Endometrium (tissue), 2 donors: ENCODE data around the gene DNAH7.
"Not testable (repeated sequence)": the region's sequence is repeated elsewhere in the genome, so short reads cannot be mapped to it uniquely, and the experiment has no call there.

Experiments
- FAIRE-seq: peaks from 2 replicates; lab custom pipeline; 2012; peaks lifted over from hg19 to GRCh38; lab: Jason Lieb, UNC
- donor health status: control.
- donor health status: control.

The DNAH7 gene

DNA sequence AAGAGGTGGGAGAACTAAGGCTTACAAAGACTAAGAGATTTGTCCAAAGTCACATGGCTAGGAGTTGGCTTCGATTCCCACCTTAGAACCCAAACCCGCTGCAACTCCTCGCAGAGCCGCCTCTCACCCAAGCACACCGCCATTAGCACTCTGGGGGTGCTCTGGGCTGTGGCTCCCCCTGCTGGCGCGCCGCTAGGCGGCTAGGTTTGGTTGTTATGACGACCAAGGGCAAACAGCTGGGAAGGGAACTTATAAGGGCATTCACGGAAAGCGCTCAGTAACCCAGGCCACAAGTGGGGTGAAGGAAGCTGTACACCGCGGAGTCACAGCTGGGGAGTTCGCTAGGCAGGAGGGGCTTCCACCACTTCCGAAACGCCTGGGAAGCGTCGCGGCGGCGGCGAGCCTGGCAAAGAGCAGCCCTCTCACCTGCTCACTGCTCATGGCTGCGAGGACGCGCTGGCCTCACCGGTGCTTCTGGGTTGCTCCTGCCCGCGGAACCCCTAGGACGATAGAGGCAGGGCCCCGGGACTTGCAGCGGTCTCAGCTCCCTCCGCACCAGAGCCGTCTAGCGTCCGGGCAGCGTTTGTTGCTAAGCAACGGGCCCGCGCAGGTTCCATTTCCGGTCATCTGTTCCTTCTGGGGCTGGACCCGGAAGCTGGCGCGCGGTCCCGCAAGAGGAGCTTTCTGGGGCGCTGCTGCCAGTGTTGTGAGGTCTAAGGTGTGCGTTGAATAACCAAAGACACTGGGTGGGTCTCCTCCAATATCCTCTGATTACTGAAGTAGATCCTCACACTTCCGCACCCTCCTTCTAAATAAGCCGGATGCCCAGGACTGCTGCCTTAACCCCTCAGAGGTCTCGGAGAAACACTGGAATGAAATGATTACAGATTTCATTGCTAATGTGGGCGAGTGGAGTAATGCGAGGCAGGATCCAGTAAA, at the start of gene DNAH7:
TSS of gene DNAH7 (minus strand) at position 567 of the 939 bp plus-strand sequence. CDS start at position 441, 126 bp downstream.
- peak; percentile 54 for FAIRE-seq

GRCh38 chr2:196117214-196117705, 48.6 kb upstream of the DNAH7 start:
- no peak for FAIRE-seq

- FAIRE-seq, result peak; percentile 94
These were observed 44.7 kb upstream of the DNAH7 start for GRCh38 chr2:196113061-196113974.

DNA sequence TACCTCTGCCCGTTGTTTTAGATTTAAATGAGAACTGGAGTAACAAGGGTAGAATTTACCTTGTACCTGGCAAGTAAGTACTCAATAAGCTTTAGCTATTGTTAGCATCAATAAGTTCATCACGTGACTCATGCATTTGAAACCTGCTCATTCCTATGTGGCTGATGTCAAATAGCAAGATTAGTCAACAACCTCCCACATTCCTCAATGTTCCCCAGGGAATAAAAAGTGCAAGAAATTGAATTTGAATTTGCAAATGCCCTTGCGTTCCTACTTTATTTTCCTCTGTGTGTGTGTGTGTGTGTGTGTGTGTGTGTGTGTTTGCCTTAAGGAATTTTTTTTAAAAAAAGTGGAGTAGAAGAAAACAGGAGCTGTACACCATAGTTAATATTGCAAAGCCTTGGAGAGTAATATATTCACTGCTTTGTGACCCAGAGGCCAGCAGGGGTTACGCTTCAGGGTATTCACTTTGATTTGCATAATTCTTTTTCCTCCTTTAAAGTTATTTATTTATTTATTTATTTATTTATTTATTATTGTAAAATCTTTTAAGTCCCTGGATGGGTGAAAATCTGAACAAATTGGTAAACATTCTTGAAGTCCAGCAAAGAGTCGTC, 43.9 kb upstream of the DNAH7 start:
- FAIRE-seq, result no peak

DNA sequence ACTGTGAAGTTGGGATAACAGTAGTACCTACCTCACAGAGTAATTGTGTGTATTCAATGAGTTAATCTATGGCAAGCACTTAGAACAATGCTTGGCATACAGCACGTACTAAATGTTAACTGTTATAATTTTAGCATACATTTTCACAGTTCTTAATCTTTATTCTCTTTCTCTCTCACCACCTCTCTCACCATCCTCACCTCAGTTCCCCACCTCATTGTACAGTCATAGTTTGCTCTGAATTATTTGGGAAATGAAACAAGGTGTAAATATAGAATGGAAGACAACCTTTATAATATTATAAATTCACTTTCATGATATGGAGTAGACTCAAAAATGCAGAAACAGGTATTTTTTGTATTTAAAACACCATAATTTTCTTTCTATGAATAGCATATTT, 40.0 kb upstream of the DNAH7 start:
- FAIRE-seq, result no peak

- FAIRE-seq, result no peak
These were observed 37.3 kb upstream of the DNAH7 start for GRCh38 chr2:196105951-196106350.

- FAIRE-seq, result no peak
These were observed 35.4 kb upstream of the DNAH7 start for GRCh38 chr2:196104066-196104465.

DNA sequence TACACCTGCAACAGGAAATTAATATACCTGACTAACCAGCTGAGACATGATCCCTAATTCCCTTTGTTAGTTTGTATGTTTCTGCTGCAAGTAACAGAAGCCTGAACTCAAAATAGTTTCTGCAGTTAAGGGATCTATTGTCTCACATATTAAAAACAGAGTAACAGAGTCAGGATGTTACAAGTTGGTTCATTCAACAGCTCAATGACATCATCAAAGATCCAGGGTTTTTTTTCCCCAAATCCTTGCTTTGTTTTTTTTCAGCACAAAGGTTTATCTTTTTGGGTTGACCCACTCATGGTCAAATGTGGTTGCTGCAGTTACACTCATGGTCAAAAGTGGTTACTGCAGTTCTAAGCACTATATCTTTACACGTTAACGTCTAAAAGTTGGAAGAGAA, 35.0 kb upstream of the DNAH7 start:
- FAIRE-seq, result no peak

DNA sequence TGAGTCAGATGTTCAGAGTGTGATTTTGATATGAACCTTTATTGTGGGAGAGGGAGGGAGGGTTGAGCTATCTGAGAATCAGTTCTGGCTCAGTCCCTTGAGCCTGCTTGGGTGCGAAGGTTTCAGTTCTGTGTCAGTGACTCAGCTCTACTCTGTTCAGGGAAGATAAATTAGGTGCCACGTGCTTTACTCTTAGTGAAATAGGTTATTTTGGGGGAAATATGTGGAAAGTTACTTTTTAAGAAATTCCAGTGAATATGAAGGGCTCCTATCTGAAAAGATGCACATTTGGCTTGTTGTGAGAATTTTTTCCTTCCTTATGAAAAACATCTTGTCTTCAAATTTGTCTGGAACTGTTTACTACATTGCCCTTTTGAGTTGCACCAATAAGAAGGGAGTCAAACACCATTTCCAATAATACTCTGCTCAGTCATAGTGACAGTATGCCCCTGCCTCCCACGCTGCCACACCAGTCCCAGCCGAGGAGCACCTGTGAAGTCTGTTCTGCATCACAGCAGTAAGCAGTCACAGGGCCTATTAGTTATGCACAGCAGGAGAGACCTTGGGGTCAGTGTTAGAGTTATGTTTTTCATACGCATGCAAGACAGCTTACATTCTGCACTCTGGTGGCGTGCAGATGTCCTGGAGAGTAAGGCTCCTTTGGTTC, 32.8 kb upstream of the DNAH7 start:
- no peak for FAIRE-seq

DNA sequence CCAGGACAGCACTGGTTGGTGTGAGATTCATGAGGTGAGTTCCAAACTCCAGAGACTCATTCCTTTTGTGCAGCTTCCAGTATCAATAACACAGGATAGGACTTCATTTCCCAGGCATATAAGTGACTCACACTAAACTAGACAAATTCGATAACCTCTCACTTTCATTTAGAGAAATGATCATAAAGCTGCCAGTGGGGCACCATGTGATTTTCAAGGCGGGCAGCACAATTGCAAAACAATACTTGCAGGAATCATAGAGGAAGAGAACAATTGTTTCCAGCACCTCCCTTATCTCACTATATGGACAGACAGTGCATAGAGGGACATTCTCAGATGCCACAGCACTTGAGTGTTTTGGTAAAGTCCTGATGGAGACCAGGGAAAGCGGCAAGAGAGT, 31.3 kb upstream of the DNAH7 start:
- no peak for FAIRE-seq

DNA sequence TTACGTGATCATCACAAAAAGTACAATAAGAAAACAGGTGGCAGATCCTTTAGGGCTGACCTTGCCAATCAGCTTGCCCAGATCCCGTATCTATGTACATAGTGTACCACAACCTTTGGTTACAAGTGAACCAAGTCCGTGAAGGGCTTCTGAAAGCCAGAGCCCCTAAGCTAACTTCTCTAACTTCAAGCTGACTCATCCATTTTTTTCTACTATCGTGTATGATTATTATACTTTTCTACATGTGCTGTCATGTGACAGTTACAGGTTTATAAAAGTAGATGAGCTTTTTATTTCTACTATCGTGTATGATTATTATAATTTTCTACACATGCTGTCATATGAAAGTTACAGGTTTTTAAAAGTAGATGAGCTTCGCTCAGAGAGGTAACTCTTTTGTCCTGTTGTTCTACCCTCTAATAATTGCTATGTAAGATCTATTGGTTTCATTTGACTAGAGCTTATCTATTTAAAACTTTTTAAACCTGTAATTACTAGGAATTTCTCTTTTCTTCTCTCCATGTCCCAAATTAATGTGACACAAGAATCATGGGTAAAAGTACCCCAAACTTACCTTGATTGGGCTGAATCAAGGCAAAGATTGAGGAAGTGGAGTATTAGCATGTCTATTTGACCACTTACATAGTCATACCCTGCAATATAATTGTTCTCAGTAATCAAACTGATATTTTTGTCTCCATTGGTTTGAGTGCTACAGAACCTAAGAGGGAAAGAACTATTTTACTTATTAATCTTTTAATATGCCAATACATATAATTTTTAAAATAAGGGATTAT, 29.4 kb upstream of the DNAH7 start:
- FAIRE-seq, result no peak

- FAIRE-seq, result no peak
These were observed 28.5 kb upstream of the DNAH7 start for GRCh38 chr2:196096982-196097745.

DNA sequence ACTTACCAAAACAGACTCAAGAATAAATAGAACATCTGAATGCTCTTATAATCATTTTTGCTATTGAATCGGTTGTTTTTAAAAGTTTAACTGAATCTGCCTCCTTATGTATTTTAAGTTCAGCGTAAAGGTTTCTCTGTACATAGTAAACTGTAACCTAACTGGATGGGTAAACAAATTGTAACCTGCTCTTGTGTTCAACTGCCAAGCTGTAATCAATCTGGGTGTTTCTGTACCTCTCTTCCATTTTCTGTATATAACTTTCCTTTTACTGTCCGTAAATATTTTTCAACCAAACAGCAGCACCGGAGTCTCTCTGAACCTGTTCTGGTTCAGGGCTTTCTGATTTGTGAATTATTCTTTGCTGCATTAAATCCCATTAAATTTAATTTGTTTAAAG, 27.6 kb upstream of the DNAH7 start:
- no peak for FAIRE-seq

- FAIRE-seq, result not testable (repeated sequence)
These were observed 20.8 kb upstream of the DNAH7 start for GRCh38 chr2:196089448-196089847.

DNA sequence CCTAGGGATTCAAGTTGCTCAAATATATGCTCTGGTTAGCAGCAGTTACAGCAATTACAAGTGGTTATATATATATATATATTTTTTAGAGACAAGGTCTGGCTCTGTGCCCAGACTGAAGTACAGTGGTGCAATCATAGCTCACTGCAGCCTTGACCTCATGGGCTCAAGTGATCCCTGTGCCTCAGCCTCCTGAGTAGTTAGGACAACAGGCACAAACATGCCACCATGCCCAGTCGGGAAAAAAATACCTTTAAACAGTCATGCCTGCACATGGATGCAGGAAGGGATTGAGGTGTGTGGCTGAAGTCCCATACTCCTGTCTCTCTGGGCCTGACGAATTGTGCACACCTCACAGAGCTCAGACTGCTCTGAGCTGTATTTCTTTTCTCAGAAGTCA, 19.6 kb upstream of the DNAH7 start:
- FAIRE-seq, result no peak

GRCh38 chr2:196086517-196087368, 18.1 kb upstream of the DNAH7 start:
- FAIRE-seq, result no peak

DNA sequence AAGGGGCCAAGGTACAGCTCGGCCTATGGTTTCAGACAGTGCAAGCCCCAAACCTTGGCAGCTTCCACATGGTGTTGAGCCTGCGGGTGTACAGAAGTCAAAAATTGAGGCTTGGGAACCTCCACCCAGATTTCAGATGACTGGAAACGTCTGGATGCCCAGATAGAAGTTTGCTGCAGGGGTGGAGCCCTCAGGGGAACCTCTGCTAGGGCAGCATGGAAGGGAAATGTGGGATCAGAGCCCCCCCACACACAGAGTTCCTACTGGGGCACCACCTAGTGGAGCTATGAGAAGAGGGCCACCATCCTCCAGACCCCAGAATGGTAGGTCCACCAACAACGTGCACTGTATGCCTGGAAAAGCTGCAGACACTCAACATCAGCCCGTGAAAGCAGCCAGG, 15.0 kb upstream of the DNAH7 start:
- FAIRE-seq, result no peak

- no peak for FAIRE-seq
These were observed 11.9 kb upstream of the DNAH7 start for GRCh38 chr2:196080526-196080925.

GRCh38 chr2:196079052-196079451, 10.4 kb upstream of the DNAH7 start:
- FAIRE-seq, result no peak
